GM19468 (cell line): ENCODE data around the gene NPC2.

ENCODE experiments used
- ATAC-seq: cut with Tn5 transposase; IDR thresholded peaks from one replicate; pipeline ENCODE4 v1.9.1; 2021; ENCODE audit warnings: mild to moderate bottlenecking, moderate library complexity, moderate number of reproducible peaks; ENCODE audit not compliant: unreplicated experiment; ENCODE audit errors: extremely low read depth

NPC2 gene

GRCh38 chr14:74521756-74522155 is 28.7 kb upstream of the NPC2 start:
- ATAC-seq, result no peak

- no peak for ATAC-seq
Measured at GRCh38 chr14:74519316-74520074, 26.4 kb upstream of the NPC2 start.

DNA sequence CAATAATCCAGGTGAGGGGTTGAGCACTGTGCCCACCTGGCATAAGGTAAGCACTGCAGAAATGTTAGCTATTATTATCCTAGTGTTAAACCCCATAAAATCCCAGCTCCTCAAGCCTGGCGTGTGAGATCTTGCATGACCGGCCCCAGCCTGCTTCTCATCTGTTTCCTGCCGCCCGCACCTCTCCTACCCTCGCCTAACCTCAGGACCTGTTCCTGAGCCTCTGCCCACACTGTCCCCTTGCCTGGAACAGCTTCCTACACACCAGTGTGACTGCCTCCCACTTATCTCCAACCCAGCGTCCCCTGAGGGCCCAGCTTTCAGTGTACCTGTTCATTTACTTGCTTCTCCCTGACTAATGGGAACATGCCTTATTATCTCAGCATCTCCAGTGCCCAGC is 25.1 kb upstream of the NPC2 start:
- no peak for ATAC-seq

GRCh38 chr14:74517731-74518130 is 24.6 kb upstream of the NPC2 start:
- ATAC-seq, result no peak

- no peak for ATAC-seq
Measured at GRCh38 chr14:74516451-74517160, 23.5 kb upstream of the NPC2 start.

GRCh38 chr14:74515891-74516412 is 22.8 kb upstream of the NPC2 start:
- no peak for ATAC-seq

- ATAC-seq, result no peak
Measured at GRCh38 chr14:74514471-74514941, 21.4 kb upstream of the NPC2 start.

DNA sequence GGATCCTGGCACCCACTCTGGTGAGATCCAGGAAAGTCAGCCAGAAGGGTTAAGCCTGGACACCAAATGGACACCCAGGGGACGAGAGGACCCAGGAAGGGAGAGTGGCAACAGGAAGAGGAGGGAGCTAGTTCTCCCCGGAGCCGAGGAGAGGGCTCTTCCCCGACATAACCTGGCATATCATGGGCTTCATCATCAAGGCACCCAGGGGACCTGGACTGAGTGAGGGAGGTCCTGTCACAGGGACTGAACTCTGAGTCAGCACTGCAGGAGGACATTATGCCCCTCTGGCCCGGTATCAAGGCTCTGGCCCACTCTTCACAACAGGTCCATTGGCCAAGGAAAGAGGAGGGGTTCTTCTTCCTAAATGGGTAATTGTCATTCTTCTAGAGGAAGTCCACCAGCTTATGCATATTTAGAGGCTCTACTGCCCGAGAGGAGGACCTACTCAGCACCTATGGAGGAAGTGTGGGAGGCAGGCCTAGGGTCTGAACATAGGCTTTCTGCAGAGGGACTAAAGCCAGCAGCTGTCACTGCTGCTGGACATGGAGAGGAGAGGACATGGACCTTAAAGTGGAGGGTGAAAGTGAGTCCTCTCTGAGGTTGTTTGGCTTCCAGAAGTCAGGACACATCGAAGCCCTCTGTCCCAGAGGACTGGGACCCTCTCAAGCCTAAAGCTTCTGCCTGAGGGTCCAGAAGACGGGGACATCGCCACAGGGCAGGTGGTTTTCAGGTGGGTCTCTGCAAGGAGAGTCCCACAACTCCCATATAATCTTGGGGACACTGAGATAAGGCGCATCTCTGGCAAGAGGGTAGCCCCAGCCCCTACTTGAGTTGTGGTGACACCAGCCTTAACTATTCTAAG is 19.1 kb upstream of the NPC2 start:
- ATAC-seq, result no peak

DNA sequence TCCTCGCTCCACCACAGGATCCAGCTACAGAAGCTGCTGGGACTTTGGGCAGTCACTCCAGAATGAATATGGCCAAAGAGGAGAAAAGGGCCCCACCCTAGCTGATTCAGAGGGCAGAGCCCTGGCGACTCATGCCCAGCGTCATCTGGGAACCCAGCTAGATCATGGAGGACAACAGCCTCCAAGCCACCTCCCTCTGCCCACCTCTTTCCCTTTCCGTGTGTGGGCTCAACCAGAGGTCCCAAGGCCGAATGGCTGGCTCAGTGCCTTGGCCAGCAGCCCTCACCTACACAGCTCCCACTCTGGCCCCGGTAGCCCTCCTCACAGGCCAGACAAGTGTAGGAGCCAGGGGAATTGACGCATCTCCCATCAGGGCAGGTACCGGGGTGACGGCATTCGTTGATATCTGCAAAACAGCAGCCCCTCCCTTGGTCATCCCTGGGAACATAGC is 17.9 kb upstream of the NPC2 start:
- no peak for ATAC-seq

- ATAC-seq, result no peak
Measured at GRCh38 chr14:74510223-74510931, 17.3 kb upstream of the NPC2 start.

DNA sequence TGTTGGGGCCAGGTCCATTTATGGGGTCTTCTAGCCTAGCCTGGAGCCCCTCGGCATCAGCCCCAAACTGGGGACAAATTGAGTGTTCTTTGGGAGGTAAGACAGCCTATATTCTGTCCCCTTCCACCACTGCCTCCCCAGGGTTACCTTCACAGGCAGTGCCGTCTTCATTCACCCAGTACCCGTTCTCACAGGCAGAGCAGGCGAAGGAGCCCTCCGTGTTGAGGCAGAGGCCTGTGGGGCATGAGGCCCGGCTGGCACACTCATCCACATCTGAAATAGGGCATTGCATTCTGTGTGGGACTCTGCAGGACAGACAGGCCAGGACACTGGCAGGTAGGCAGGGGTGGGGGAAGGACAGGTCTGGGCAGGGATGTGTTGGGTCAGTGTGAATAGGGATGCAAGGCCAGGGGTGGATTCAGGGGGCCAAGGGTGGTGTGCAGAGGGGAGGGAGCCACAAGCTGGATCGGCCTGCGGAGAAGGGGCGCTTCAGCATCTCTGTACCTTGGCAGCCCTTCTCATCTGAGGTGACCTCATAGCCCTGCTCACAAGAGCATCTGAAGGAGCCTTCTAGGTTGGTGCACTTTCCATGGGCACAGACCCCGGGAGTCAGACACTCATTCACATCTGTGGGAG is 16.6 kb upstream of the NPC2 start:
- ATAC-seq, result no peak

DNA sequence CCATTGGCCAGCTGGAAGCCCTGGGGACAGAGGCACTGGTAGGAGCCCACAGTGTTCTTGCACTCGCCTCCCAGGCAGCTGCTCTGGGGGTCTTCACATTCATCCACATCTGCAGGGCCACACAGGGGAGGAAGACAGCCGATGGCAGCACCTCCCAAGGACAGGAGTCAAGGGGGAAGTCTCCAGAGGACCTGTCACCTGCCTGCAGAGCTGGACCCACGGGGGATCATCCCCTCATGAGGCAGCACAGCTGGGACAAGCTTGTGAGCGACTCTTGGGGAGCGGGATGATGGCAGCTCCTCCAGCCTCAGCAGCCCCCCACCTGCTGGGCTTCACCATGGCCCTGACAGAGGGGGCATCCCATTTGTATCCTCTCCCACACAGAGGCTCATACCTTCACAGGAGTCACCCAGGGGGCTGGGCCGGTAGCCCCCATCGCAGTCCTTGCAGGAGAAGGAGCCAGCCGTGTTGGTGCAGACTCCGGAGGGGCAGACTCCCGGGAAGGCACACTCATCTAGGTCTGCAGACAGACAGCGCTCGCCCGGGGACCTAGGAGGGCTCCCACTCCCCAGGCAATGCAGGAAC is 15.8 kb upstream of the NPC2 start:
- no peak for ATAC-seq

DNA sequence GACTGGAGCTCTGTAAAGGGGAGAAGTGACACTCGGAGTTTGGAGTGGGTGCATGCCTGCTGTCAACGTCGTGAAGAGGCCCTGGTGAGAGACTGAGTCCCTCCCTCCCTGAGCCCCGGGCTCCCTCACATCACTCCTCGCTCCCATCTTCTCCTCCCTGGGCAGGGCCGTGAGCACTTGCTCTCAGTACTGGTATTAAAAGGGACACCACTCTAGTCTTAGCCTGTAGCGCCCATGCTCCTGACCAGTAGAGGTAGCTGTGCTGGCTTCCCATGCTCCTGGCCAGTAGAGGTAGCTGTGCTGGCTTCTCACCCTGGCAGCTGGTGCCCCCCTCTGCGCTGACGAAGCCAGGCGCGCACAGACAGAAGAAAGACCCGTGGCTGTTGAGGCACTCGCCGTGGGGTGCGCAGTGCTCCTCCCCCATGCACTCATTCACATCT is 15.2 kb upstream of the NPC2 start:
- ATAC-seq, result no peak

- no peak for ATAC-seq
Measured at GRCh38 chr14:74507840-74508239, 14.7 kb upstream of the NPC2 start.

GRCh38 chr14:74507085-74507484 is 14.0 kb upstream of the NPC2 start:
- ATAC-seq, result no peak

DNA sequence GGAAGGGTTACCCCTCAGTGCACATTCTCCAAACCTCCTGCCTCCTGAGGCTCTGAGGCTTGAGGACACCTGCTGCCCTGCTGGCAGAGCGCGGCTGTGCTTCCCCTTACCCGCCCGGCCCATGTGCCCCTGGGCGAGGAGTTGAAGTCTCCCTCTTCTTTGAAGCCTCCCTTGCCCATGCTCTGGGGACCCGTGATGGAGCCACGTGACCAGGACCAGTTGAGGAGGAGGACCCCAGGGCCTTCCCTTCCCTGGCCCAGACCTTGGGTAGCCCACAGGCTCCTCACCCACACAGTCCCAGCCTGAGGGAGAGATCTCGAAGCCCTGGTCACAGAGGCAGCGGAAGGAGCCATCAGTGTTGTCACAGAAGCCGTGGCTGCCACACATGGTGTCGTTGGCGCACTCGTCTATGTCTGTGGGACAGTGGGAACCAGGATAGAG is 13.3 kb upstream of the NPC2 start:
- no peak for ATAC-seq

- no peak for ATAC-seq
Measured at GRCh38 chr14:74505831-74506230, 12.7 kb upstream of the NPC2 start.

DNA sequence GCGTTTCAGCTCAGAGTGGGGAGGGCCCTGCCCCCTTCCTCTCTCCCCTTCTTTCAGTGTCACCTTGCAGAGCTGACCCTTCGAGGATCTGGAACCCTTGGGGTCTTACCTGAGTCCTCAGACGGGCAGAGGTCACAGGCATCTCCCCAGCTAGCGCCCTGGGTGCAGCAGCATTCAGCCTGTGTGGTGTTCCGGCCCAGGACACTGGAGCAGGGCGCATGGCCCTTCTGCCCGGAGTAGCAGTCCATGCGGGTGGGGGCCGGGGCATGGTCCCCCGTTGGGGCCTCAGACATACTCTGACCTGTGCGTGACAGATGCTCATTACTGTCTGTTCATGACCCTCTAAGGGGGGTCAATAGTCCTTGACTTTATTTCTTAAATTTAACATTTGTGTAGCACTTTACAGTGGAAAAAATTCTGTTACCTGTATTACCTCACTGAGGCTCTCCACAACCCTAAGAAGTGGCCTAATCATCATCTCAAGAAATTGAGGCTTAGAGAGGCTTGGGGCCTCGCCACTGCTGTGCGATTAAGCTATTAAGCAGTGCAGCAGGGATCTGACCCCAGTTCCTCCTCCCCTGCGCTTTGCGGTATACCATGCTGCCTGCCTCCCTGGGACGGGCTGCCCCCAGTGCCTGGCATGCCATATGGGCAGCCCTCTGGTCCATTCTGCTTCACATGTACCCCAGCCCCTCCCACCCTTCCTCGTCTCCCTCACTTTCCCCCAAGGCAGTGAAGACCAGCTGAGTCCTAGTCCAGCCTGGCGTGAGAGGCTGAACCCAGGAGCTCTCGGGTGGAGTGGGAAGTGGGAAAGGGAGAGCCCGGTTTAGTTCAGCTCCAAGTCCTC is 12.0 kb upstream of the NPC2 start:
- no peak for ATAC-seq
